Right renal pelvis (tissue), 4 donors: ENCODE results near the gene LAPTM5. TPM values are rescaled to one million over a fixed set of nuclear protein-coding genes. Genes with fewer than 3 reads are reported as not detected.

Experiments
- DNase-seq, 4 donors: peaks; one replicate each; pipeline ENCODE4 v3.0.0-alpha.2; 2013; ENCODE audit warnings: low read depth in 4 of 4, low spot score in 3 of 4, missing footprints in 1 of 4
- polyA plus RNA-seq, 4 donors: library from polyadenylated mRNA; unstranded; fragments of 120-200 nt; gene quantifications; one replicate each; pipeline ENCODE4 v1.2.1, GENCODE V29; 2013; ENCODE audit not compliant: insufficient read length in 4 of 4

LAPTM5 gene
- polyA plus RNA-seq, 4 donors, result 17.3 to 19.5 (median 18.9) TPM

- DNase-seq, result no peak
These were observed 11.2 kb downstream of the LAPTM5 start for GRCh38 chr1:30746212-30747032.

- DNase-seq, result no peak
These were observed 11.8 kb downstream of the LAPTM5 start for GRCh38 chr1:30745834-30746208.

GRCh38 chr1:30745156-30745833 is 12.3 kb downstream of the LAPTM5 start:
- no peak for DNase-seq

GRCh38 chr1:30744060-30744756 is 13.4 kb downstream of the LAPTM5 start:
- no peak for DNase-seq

- DNase-seq, result no peak
These were observed 14.0 kb downstream of the LAPTM5 start for GRCh38 chr1:30743584-30744059.

- no peak for DNase-seq
These were observed 14.5 kb downstream of the LAPTM5 start for GRCh38 chr1:30742963-30743559.

GRCh38 chr1:30742300-30742962 is 15.1 kb downstream of the LAPTM5 start:
- no peak for DNase-seq

GRCh38 chr1:30741239-30741894 is 16.2 kb downstream of the LAPTM5 start:
- DNase-seq, result no peak

DNA sequence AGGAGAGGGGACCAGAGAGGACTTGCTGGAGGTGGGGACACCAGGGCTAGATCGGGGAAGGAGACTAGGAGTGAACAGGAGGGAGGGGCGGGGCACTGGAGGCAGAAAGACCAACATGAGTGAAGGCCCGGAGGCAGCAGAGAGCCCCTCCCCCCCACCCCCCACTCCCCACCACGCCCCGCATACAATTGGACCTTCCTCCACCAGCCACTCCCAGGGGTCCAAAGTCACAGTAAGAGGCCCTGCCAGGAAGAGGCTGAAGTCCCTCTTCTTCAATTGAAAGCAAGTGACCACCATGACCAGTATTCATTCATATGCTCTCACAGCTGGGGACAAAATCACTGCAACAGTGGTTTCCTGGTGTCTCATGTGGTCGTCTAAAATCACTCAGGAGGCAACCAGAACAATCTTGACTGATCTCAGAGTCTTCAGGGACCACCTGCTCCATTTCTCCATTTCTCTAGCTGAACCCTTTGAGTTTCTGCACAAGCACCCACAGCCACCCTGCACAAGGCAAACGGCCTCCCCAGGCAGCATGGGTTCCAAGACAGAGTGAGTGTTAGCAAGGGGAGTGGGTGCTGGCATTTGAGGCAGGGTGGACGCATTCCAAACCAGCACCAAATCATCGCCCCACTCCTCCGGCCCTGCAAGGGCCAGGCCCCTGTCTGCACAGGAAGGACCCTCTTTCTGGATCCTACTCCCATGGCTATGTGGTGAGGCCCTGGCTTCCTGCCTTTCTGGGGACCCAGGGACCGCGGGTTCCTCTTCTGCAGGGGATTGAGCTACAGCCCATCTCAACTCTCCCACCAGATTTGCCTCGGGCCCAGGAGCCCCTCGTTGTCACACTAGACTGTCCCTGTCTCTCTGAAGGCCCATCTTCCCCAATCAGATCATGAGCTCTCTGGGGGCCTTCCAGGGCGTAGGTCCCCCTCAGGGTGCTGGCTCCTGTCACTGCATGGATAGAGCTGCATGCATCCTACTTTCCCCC is 17.0 kb downstream of the LAPTM5 start:
- no peak for DNase-seq

DNA sequence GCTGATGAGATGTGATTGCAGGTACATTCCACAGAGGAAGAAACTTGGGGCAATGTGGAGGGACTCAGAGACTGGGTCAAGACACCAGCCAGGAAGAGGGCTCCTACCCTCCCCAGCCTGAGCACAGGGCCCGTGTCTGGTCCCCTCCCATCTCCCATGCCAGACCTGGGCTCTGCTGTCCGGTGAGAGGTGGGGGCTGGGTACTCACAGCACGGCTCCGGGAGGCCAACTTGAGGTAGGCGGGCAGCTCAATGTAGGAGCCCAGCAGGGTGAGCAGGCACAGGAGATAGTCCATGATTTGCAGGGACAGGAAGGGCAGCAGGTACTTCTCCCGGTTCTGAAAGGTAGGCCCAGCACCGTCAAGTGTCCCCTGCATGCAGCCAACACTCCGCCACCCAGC is 18.0 kb downstream of the LAPTM5 start:
- no peak for DNase-seq

GRCh38 chr1:30738715-30739559 is 18.6 kb downstream of the LAPTM5 start:
- no peak for DNase-seq

DNA sequence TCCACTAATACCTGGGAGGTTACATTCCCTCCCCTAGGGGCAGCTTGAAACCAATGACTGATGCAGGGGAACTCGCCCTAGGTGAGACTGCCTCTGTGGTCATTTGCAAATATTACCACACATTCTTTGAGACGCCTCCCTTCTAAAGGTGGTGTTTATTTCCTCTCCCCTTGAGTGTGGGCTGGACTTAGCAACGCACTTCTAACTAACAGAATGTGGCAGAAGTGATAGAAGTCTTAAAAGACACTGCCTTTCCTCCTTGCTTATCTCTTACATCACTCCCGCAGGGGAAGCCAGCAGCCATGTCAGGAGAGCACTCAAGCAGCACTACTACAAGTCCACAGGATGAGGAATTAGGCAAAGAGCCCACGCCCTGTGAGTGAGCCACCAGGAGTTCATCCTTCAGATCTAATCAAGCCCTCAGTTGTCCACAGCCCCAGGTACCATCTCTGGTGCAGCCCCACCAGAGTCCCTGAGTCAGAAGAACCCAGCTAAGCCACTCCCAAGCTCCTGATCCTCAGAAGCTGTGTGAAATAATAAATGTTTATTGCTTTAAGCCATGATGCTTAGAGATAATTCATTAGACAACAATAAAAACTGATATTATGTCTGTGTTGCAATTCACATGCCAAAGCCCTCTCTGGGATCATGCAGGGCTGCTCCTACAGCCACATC is 19.4 kb downstream of the LAPTM5 start:
- no peak for DNase-seq

DNA sequence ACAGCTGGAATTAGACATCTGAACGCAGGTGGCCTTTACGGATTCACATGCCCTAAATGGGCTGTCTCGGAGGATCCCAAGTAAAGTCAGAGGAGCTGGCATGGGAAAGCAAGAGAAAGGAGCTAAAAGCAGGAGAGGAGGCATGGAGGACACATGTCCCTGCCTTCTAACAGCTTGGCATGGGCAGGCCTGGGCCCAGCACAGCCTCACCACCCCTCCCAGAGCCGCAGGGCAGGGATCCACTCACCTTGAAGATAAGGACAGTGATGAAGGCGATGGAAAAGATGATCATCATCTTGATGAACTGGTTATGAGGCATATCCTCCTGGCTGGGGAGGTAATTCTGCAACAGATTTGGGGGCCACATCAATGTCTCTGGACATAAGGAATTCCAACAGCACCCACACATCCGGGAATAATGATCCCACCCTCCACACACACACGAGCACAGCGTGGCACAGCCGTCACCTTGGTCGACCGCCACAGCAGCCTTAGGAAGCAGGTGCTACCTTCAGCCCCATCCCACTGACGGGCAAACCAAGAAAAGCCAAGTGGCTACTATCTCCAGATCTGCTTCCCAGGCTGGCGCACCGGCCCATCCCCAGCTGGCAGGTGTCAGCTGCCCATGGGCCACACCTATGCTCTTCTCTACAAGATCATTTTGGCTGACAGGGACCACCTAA is 20.1 kb downstream of the LAPTM5 start:
- DNase-seq, result no peak

- no peak for DNase-seq
These were observed 21.7 kb downstream of the LAPTM5 start for GRCh38 chr1:30735668-30736498.

GRCh38 chr1:30735124-30735523 is 22.4 kb downstream of the LAPTM5 start:
- no peak for DNase-seq

DNA sequence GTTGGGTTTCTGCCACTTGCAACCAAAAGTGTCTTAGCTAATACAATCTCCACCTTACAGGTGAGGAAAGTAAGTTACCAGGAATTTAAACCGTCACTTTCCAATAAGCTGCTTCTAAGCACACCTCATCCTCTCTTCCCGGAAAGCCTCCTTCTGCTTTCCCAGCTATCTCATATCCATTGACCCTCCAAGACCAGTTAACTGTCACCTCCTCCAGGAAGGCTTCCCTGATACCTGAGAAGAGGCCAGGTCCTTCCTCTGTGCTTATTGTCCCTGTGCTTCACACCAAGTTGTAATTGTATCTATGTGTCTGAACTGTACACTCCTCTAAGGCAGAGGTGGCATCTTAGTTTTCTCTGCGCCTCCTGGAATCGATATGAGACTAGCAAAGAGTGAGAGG is 23.0 kb downstream of the LAPTM5 start:
- no peak for DNase-seq
